Measurements from ENCODE around the gene SCRN3. TPM values are rescaled to one million over a fixed set of nuclear protein-coding genes. Genes with fewer than 3 reads are reported as not detected.

Gene SCRN3
- total and polyA plus RNA-seq, 11 donors = 15.7 to 56.6 (median 35.0) TPM

- Histone ChIP-seq H3K27me3 (no peaks in the 10 kb centered on the region), H3K27ac (no peak overlapping the region), H3K4me3 (no peak overlapping the region), H3K36me3 (peaks cover 0 to 79% (median 17%) of the 10 kb centered on the region in 9 donors), H3K9me3 (no peaks in the 10 kb centered on the region), H3K4me1 (no peaks in the 10 kb centered on the region)
- no peak for ATAC-seq
- no peak for TF ChIP-seq CTCF (IDR thresholded peaks at IDR 0.05)
- TF ChIP-seq POLR2A (IDR thresholded peaks at IDR 0.05) = no peak
- intact Hi-C loops (cut with DNase I) = no loop called here
- DNase-seq = no peak
- WGBS, 4 donors = 95 to 97% (median 96%) methylated on average over 1 of the region's 1 CpG
These were observed 36.4 kb downstream of the SCRN3 start for GRCh38 chr2:174431902-174432301.

- H3K27ac ChIP-seq = no peak overlapping the region
- ATAC-seq = no peak
- no peak overlapping the region for H3K4me3 ChIP-seq
- no peak for TF ChIP-seq POLR2A (IDR thresholded peaks at IDR 0.05)
- TF ChIP-seq CTCF (IDR thresholded peaks at IDR 0.05) = no peak
- peaks cover 0 to 62% (median 18%) of the 10 kb centered on the region in 9 donors for H3K36me3 ChIP-seq
- H3K27me3 ChIP-seq = no peaks in the 10 kb centered on the region
- intact Hi-C loops (cut with DNase I) = no loop called here
- no peaks in the 10 kb centered on the region for H3K9me3 ChIP-seq
- H3K4me1 ChIP-seq = peaks cover 0 to 5% (median 0%) of the 10 kb centered on the region in 12 donors
- DNase-seq = no peak
These were observed 40.8 kb downstream of the SCRN3 start for GRCh38 chr2:174436351-174436750.

- WGBS, 4 donors = 73 to 85% (median 76%) methylated on average over 13 of the region's 13 CpGs
- Histone ChIP-seq H3K4me3 (no peak overlapping the region), H3K27me3 (no peaks in the 10 kb centered on the region), H3K4me1 (peaks cover 0 to 5% (median 0%) of the 10 kb centered on the region in 12 donors), H3K36me3 (peaks cover 0 to 61% (median 32%) of the 10 kb centered on the region in 9 donors), H3K9me3 (no peaks in the 10 kb centered on the region), H3K27ac (no peak overlapping the region)
- intact Hi-C loops (cut with DNase I) = no loop called here
- DNase-seq = peak; percentile 36 to 78 (median 64)
- TF ChIP-seq CTCF (IDR thresholded peaks at IDR 0.05) (no peak), POLR2A (IDR thresholded peaks at IDR 0.05) (no peak)
- ATAC-seq = peak; percentile 90 to 93 (median 92)
These were observed 42.8 kb downstream of the SCRN3 start for GRCh38 chr2:174438146-174438886.

- intact Hi-C loops (cut with DNase I) = no loop called here
- Histone ChIP-seq H3K4me3 (no peak overlapping the region), H3K27me3 (no peaks in the 10 kb centered on the region), H3K27ac (no peak overlapping the region), H3K36me3 (peaks cover 0 to 65% (median 42%) of the 10 kb centered on the region in 9 donors), H3K9me3 (no peaks in the 10 kb centered on the region), H3K4me1 (peaks cover 0 to 5% (median 0%) of the 10 kb centered on the region in 12 donors)
- ATAC-seq (no peak), DNase-seq (no peak)
- no peak for TF ChIP-seq POLR2A (IDR thresholded peaks at IDR 0.05)
- 92 to 96% (median 94%) methylated on average over 2 of the region's 2 CpGs for WGBS, 4 donors
These were observed 43.8 kb downstream of the SCRN3 start for GRCh38 chr2:174439323-174439722.

Measured in heart left ventricle (tissue), 16 donors.